HepG2 (cell line): ENCODE data around the gene FNDC3B. TPM values are rescaled to one million over a fixed set of nuclear protein-coding genes. Genes with fewer than 3 reads are reported as not detected.

ENCODE experiments used
- GTF3A ChIP-seq: sonication (generic); formaldehyde crosslinking; conservative IDR thresholded peaks from 2 replicates; pipeline ENCODE4 v1.4.0; 2020; ENCODE audit warnings: mild to moderate bottlenecking, missing genetic modification reagents
- POLR2AphosphoS5 ChIP-seq: IDR thresholded peaks from 2 replicates; pipeline ENCODE4 v1.6.1; 2012; ENCODE audit warnings: low read depth, low read length
- RARG ChIP-seq: sonication (generic); formaldehyde crosslinking; IDR thresholded peaks from 2 replicates; pipeline ENCODE4 v1.4.0; 2020; ENCODE audit warnings: low read depth, mild to moderate bottlenecking, missing genetic modification reagents
- ZNF7 ChIP-seq: IDR thresholded peaks from 2 replicates; pipeline ENCODE4 v1.6.1; 2016; ENCODE audit warnings: missing biosample characterization, missing genetic modification reagents
- polyA plus RNA-seq, 8 experiments: library from polyadenylated mRNA; depleted of rRNA in 3 of 8; stranded (reverse) in 7 of 8; unstranded in 1 of 8; fragments of >200 nt; fragmentation: Illumina TruSeq in 4 of 8; extraction: Trizol in 4 of 8; gene quantifications; 2 replicates each; pipeline versions ENCODE4 v1.2.1 to v1.2.3, GENCODE V29; 2011 to 2016; ENCODE audit warnings: low read depth in 4 of 8, missing spikeins in 1 of 8, mixed read lengths in 1 of 8; ENCODE audit not compliant: insufficient read depth in 1 of 8
- total RNA-seq, 5 experiments: library from RNA; depleted of rRNA; stranded (reverse); fragments of >200 nt; fragmentation: Illumina TruSeq; extraction: Trizol; gene quantifications; 2 replicates each; pipeline ENCODE4 v1.2.3, GENCODE V29; 2016; ENCODE audit warnings: low read depth in 1 of 5
- TF ChIP-seq, protein P1 (sequence below): sonication (generic); formaldehyde crosslinking; IDR thresholded peaks from 2 replicates; pipeline ENCODE4 v1.4.0; 2020; ENCODE audit warnings: missing genetic modification reagents, borderline replicate concordance
- TF ChIP-seq, protein P2 (sequence below): sonication (generic); formaldehyde crosslinking; IDR thresholded peaks from 2 replicates; pipeline ENCODE4 v1.4.0; 2020; ENCODE audit warnings: missing genetic modification reagents
- TF ChIP-seq, protein P3 (sequence below): IDR thresholded peaks from 2 replicates; pipeline ENCODE4 v1.6.1; 2012; ENCODE audit warnings: low read depth, low read length, improper control_type of control experiment

The FNDC3B gene
- total and polyA plus RNA-seq, 2 of the 13 experiments (the other 11 are each of a cell fraction or from before 2014, with no cell fraction given): 74.8 to 103 TPM

DNA sequence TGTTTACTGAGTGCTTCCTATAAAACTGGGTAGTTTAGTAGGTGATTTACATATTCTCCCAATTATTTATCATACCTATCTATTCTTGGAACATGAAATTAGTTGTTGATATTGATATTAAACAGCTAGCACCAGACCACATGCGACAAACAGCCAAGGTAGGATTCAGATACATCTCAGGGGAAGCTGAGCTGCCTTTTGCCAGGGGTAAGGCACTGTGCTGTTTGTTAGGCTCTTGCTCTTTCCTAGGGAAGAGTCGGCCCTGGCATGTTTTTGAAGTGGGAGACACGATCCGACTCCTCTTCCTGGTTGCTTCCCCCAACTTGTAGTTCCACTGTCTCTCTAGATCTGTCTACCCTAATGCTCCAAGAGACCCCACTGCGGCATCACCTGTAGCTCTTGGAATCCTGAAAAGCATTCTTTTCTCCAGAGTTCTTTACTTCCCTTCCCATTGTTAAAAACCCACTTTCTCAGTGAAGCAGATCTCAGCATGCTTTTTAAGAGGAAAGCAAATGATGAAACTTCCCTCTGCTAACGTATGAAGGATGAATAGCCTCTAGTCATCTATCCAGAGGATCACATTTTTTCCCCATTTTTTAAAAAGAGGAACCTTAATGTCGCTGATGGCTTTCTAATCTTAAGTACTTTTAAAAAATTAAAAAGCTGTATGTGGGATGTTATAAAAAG is 270.5 kb downstream of the FNDC3B start (continued):
- TF ChIP-seq, protein P1, sequence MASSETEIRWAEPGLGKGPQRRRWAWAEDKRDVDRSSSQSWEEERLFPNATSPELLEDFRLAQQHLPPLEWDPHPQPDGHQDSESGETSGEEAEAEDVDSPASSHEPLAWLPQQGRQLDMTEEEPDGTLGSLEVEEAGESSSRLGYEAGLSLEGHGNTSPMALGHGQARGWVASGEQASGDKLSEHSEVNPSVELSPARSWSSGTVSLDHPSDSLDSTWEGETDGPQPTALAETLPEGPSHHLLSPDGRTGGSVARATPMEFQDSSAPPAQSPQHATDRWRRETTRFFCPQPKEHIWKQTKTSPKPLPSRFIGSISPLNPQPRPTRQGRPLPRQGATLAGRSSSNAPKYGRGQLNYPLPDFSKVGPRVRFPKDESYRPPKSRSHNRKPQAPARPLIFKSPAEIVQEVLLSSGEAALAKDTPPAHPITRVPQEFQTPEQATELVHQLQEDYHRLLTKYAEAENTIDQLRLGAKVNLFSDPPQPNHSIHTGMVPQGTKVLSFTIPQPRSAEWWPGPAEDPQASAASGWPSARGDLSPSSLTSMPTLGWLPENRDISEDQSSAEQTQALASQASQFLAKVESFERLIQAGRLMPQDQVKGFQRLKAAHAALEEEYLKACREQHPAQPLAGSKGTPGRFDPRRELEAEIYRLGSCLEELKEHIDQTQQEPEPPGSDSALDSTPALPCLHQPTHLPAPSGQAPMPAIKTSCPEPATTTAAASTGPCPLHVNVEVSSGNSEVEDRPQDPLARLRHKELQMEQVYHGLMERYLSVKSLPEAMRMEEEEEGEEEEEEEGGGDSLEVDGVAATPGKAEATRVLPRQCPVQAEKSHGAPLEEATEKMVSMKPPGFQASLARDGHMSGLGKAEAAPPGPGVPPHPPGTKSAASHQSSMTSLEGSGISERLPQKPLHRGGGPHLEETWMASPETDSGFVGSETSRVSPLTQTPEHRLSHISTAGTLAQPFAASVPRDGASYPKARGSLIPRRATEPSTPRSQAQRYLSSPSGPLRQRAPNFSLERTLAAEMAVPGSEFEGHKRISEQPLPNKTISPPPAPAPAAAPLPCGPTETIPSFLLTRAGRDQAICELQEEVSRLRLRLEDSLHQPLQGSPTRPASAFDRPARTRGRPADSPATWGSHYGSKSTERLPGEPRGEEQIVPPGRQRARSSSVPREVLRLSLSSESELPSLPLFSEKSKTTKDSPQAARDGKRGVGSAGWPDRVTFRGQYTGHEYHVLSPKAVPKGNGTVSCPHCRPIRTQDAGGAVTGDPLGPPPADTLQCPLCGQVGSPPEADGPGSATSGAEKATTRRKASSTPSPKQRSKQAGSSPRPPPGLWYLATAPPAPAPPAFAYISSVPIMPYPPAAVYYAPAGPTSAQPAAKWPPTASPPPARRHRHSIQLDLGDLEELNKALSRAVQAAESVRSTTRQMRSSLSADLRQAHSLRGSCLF (CRISPR knock-in tag): no peak
- TF ChIP-seq RARG (CRISPR knock-in tag) (no peak), ZNF7 (no peak), GTF3A (CRISPR knock-in tag) (no peak), POLR2AphosphoS5 (0 out of 2 replicates have a peak, but pooled peaks have one; percentile 37)
- TF ChIP-seq, protein P2, sequence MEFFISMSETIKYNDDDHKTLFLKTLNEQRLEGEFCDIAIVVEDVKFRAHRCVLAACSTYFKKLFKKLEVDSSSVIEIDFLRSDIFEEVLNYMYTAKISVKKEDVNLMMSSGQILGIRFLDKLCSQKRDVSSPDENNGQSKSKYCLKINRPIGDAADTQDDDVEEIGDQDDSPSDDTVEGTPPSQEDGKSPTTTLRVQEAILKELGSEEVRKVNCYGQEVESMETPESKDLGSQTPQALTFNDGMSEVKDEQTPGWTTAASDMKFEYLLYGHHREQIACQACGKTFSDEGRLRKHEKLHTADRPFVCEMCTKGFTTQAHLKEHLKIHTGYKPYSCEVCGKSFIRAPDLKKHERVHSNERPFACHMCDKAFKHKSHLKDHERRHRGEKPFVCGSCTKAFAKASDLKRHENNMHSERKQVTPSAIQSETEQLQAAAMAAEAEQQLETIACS (CRISPR knock-in tag): no peak
- TF ChIP-seq, protein P3, sequence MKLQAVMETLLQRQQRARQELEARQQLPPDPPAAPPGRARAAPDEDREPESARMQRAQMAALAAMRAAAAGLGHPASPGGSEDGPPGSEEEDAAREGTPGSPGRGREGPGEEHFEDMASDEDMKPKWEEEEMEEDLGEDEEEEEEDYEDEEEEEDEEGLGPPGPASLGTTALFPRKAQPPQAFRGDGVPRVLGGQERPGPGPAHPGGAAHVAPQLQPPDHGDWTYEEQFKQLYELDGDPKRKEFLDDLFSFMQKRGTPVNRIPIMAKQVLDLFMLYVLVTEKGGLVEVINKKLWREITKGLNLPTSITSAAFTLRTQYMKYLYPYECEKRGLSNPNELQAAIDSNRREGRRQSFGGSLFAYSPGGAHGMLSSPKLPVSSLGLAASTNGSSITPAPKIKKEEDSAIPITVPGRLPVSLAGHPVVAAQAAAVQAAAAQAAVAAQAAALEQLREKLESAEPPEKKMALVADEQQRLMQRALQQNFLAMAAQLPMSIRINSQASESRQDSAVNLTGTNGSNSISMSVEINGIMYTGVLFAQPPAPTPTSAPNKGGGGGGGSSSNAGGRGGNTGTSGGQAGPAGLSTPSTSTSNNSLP: no peak
